Measurements from ENCODE around the gene TRAK1.
A peak's percentile ranks its signal among the peaks of the same experiment; 100 is the strongest.

Gene TRAK1

GRCh38 chr3:42214565-42215283 is 123.6 kb downstream of the TRAK1 start:
- no peak for DNase-seq

GRCh38 chr3:42216302-42216701 is 125.1 kb downstream of the TRAK1 start:
- DNase-seq, result peak; percentile 17

GRCh38 chr3:42216931-42217333 is 125.8 kb downstream of the TRAK1 start:
- DNase-seq, result peak; percentile 46

GRCh38 chr3:42220436-42221121 is 129.4 kb downstream of the TRAK1 start:
- no peak for DNase-seq

- DNase-seq, result no peak
Measured at GRCh38 chr3:42222942-42223693, 132.0 kb downstream of the TRAK1 start.

GRCh38 chr3:42224178-42224577 is 133.0 kb downstream of the TRAK1 start:
- no peak for DNase-seq

GRCh38 chr3:42224658-42225421 is 133.7 kb downstream of the TRAK1 start:
- DNase-seq, result no peak

- no peak for DNase-seq
Measured at GRCh38 chr3:42225486-42226363, 134.6 kb downstream of the TRAK1 start.

GRCh38 chr3:42226470-42227425 is 135.6 kb downstream of the TRAK1 start:
- DNase-seq, result no peak

- no peak for DNase-seq
Measured at GRCh38 chr3:42228796-42229195, 137.6 kb downstream of the TRAK1 start.

- no peak for DNase-seq
Measured at GRCh38 chr3:42229266-42229941, 138.2 kb downstream of the TRAK1 start.

GRCh38 chr3:42229942-42230688 is 139.0 kb downstream of the TRAK1 start:
- DNase-seq, result no peak

- DNase-seq, result no peak
Measured at GRCh38 chr3:42230860-42231259, 139.7 kb downstream of the TRAK1 start.

- DNase-seq, result no peak
Measured at GRCh38 chr3:42235532-42235931, 144.4 kb downstream of the TRAK1 start.

- DNase-seq, result no peak
Measured at GRCh38 chr3:42236611-42237010, 145.5 kb downstream of the TRAK1 start.

GRCh38 chr3:42246091-42246490 is 154.9 kb downstream of the TRAK1 start:
- DNase-seq, result no peak

- DNase-seq, result peak; percentile 69
Measured at GRCh38 chr3:42247576-42248027, 156.4 kb downstream of the TRAK1 start.

GRCh38 chr3:42250761-42251160 is 159.6 kb downstream of the TRAK1 start:
- no peak for DNase-seq

- no peak for DNase-seq
Measured at GRCh38 chr3:42254566-42254965, 163.4 kb downstream of the TRAK1 start.

Measured in CD4-positive, alpha-beta T cell treated with Interleukin-17A for 1 hour (primary cell).